Right ventricle myocardium inferior (tissue), 1 donor: ENCODE measurements around the gene TXNIP. TPM values are rescaled to one million over a fixed set of nuclear protein-coding genes. Genes with fewer than 3 reads are reported as not detected.

Source experiments
- ATAC-seq: fragments of 200-7000 bp; cut with Tn5 transposase; one replicate; pipeline ENCODE4 v1.9.1; 2020; ENCODE audit warnings: mild to moderate bottlenecking, moderate library complexity
- DNase-seq: peaks from one replicate; pipeline ENCODE4 v3.0.0; 2021; ENCODE audit errors: missing footprints
- intact Hi-C: fragments of 100-400 bp; cut with DNase I; formaldehyde crosslinking; loops from one replicate; pipeline ENCODE4 v1.11.0; 2022
- total RNA-seq: library from RNA; stranded (reverse); fragmentation: NEBNext Ultra II Directional; extraction: Animal tissue kit (Norgen Biotek cat#: 25700); gene quantifications from one replicate; pipeline ENCODE4 v1.2.1, GENCODE V29; 2021
- donor health status: DM: no; HTN: yes; CAD: no; lungs with severe emphysema.

The TXNIP gene
- total RNA-seq, 1 donor from 2014 or later, result 1,017 TPM

- intact Hi-C loops, result no loop called here
- no peak for DNase-seq
- peak; percentile 28 for ATAC-seq
These were observed 4.5 kb downstream of the TXNIP start for GRCh38 chr1:145991735-145992412.

DNA sequence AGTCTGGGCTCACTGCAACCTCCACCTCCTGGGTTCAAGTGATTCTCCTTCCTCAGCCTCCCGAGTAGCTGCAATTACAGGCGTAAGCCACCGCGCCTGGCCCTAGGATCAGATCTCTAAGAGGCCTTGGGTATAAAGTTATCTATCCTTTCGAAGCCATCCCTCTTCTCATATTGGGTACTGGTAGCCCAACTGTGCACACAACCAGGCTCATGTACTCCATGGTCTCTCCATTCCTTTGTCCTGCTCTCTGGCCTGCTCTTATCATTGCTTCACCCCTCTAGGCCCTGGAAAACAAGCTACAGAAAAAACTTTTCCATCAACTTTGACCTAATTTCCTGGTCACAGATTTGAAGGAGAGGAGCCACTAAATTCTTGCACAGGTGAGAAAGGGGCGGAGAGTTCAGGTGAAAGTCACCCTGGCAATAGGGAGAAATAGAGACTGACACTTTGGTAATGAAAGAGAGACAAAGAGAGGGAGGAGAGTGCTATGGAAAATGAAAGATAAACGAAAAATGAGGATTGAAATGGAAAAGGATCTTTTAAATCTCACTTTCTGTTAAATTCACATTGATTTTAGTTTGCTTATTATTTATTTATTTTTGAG, 6.0 kb downstream of the TXNIP start:
- ATAC-seq (peak; percentile 18), DNase-seq (no peak)
- intact Hi-C loops, result no loop called here

DNA sequence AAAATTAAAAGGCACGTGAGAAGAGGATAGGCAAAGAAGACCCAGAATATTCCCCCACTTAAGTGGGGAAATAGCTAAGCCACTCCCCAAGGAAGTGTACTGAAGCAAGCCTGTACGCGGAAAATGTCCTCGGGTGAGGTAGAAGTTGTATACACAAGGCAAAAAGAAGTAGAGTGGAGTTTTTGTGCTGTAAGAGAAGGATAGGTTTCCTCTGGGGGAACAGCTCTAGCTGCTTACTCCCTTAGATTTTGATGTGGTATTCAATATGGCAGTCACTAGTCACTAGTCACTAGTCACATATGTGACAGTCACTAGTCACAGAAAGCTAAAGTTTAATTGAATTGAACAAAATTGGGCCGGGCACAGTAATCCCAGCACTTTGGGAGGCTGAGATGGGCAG, 7.6 kb downstream of the TXNIP start:
- intact Hi-C loops, result no loop called here
- DNase-seq, result no peak

GRCh38 chr1:145987926-145988325, 8.5 kb downstream of the TXNIP start:
- ATAC-seq (no peak), DNase-seq (no peak)
- intact Hi-C loops, result no loop called here

More for the DNA sequence above, 7.6 kb downstream of the TXNIP start:
- ATAC-seq, result no peak

GRCh38 chr1:145986551-145986950, 9.8 kb downstream of the TXNIP start:
- intact Hi-C loops, result loop anchor here (1.0 kb wide), 1 partner anchor 8 kb away; no protein-coding TSS in a partner anchor
- no peak for DNase-seq
- no peak for ATAC-seq

DNA sequence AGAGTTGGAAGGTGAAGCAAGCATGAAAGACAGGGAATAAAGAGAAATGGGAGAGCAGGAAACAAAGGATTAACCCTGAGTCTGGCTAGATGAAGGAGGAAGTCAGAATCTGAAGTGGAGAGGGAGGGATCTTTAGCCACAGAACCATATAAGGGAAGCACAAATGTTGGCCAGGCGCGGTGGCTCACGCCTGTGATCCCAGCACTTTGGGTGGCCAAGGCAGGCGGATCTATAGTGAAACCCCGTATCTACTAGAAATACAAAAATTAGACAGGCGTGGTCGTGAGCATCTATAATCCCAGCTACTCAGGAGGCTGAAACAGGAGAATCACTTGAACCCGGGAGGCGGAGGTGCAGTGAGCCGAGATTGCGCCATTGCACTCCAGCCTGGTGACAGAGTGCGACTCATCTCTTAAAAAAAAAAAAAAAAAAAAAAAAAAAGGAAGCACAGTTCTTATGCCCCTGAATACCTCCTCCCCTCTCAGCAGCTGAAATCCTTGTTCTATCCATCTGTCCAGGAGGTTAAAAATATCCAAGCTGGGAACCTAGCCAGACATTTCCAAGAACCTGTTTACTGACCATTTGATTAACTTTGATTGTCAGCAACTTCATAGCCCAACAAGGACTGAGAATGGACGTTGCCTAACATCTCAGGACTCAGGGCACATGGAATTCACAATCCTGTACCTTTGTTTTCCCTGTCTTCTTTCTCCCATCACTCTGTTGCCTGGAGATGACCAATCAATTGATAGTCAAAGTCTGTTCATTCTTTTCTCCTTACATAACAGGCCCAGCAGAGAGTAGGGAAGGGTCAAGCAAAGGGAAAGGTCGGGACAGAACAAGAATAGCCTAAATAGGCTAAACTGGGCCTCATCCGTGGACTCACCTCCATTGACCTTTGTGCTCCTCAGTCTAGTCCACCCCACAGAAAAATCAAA, 10.6 kb downstream of the TXNIP start:
- intact Hi-C loops, result loop anchor here (1.0 kb wide), 1 partner anchor 9 kb away; no protein-coding TSS in a partner anchor
- DNase-seq (peak; percentile 83), ATAC-seq (peak; percentile 45)

- ATAC-seq, result no peak
- intact Hi-C loops, result no loop called here
These were observed 11.3 kb downstream of the TXNIP start for GRCh38 chr1:145985129-145985501.

GRCh38 chr1:145983960-145984830, 12.2 kb downstream of the TXNIP start:
- DNase-seq (no peak), ATAC-seq (no peak)
- intact Hi-C loops, result no loop called here

More at GRCh38 chr1:145985129-145985501, 11.3 kb downstream of the TXNIP start:
- no peak for DNase-seq

DNA sequence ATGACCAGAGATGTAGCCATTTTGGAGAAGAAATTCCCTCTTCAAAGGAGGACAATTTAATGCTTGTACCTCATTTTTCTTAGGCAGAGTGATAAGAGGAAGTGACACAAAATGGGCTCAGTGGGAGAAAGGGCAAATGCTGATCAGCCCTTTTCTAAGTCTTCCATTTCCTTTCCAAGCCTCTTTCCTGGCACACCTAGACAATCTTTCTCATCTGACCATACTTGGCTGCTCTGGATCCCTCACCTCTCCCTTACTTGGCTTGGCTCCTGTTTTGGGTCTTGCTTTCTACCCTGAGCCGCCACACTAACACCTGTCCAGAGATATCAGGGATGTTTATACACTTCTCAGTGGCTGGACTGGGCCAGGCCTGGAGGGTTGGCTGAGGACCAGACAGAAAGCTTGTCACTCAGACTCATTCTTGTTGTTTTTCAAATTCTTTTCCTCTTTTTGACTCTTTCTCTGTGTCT, 13.1 kb downstream of the TXNIP start:
- intact Hi-C loops, result no loop called here
- no peak for DNase-seq
- ATAC-seq, result no peak

- ATAC-seq, result no peak
- intact Hi-C loops, result no loop called here
- DNase-seq, result no peak
These were observed 14.2 kb downstream of the TXNIP start for GRCh38 chr1:145982010-145982723.

DNA sequence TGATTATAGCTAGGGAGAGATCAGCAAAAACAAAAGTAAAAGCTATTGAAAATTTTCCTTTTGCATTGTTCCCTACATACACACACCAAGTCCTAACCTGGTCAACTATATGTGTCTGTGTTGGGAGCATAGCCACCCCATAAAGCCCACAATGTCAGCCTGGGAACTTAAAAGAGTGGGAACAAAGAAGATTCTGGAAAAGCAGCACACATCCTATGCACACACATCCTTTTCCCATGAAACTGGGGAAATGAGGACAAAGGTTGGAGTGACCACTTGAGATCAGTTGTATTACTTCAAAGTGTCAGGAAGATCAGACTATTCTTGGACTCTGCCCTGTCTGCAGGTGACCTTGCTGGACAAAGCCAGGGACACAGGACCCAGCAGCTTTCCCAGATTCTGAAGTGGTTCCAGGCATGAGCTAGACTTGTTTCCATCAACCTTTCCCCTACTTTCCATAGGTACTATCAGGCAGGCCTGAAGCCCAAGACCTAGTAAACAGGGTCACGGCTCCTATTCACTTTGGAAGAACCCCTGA, 15.9 kb downstream of the TXNIP start:
- ATAC-seq, result peak; percentile 38
- intact Hi-C loops, result no loop called here
- no peak for DNase-seq

DNA sequence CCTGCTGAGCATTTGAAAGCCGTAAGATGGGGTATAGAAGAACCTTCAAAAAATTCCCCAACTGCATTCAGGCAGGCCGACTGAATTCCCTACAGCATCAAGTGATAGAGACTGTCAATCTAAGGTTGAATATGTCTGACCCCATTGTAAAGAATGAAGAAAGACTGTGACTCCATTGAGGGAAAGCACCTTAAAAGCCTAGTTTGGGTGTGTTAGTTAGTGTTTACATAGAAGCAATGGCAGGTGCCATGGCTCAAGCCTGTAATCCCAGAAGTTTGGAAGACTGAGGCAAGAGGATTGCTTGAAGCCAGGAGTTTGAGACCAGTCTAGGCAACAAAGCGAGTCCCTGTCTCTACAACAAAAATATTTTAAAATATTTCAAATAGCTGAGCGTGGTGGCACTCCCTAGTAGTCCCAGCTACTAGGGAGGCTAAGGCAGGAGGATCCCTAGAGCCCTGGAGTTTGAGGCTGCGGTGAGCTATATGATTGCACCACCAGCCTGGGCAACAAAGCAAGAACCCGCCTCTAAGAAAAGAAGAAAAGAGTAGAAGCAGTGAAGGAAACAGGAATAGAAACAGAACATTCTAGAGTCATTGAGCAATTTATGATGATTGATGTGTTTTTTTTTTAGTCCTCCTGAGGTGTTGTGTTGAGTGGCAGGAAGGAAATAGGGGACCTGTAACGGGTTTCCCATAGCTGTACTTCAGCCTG, 16.5 kb downstream of the TXNIP start:
- no peak for DNase-seq
- intact Hi-C loops, result loop anchor here (1.0 kb wide), 1 partner anchor 19 kb away; no protein-coding TSS in a partner anchor
- no peak for ATAC-seq

DNA sequence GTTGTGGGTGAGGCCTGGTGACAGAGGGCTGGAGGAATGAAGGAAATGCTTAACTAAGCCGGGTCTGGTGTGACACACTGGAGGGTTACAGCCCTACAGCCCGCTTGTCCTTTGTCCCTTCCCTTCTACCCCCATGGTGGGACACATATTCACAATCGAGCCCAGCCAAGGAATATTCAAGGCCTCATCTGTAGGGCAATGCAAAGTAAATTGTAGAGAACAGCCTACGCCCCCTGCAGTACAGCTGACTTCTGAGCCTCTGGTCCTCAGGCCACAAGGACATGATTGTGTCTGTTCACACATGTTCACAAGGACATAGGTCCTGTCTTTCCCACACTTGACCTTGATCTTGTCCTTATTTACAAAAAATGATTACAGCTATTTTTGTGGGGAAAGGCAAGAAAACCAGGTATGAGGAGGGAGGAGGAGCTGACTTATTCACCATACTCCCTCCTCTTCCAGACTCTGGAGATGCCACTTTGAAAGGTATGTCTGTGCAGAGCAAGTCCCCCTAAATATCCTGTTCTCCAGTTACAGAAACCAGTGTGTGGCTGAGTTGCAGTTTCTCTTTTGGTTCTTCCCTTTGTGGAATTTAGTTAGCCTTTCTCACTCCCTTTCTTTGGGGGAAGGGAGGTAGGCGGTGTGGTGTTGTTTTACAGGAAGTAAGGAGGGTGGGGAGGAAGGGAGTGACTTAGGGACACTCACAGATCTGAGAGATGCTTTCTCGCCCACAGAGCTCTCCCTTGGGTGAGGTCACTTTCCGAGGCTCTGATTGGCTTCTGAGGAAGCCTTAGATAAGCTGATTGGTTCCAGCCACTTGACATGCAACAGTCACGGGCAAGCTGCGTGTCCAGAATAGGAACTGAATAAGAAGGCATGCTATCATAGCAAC, 17.3 kb downstream of the TXNIP start:
- DNase-seq (peak; percentile 95), ATAC-seq (peak; percentile 94)
- intact Hi-C loops, result loop anchor here (1.0 kb wide), 1 partner anchor 20 kb away; no protein-coding TSS in a partner anchor

- ATAC-seq (no peak), DNase-seq (no peak)
- intact Hi-C loops, result no loop called here
These were observed 17.9 kb downstream of the TXNIP start for GRCh38 chr1:145978471-145978853.

DNA sequence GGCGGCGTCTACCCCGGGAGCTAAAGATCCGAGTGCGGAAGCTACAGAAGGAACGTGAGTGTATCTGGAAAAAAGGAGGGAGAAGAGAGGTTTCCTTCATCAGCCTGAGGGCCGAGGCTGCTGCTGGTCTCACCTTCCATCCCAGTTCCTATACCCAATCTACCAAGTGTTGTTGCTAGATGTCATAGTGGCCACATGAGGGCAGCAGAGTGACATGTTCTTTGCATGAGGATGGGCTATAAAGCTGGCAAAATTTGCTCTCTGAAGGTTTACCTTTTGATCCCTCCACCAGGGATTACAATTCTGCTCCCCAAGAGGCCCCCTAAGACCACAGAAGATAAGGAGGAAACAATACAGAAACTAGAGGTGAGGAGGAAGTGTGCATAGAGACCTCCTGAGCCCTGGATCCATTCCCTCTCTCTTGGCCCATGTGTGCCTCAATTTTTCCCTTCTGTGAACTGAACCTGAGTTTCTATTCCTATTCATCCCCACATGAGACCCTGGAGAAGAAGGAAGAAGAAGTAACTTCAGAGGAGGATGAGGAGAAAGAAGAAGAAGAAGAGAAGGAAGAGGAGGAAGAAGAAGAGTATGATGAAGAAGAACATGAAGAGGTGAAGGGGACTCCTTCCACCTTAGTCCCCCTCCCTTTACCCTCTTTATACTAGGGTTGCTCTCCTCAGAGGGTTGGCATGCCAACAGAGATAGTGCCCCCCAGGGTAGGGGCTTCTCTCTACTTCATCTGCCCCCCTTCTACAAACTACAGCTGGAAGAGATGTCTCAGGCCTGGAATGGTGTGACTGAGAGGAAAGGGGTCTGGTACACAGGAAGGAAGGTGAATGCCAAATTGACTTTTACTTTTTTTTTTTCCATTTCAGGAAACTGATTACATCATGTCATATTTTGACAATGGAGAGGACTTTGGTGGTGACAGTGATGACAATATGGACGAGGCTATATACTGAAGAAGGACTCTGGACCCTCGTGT, 18.6 kb downstream of the TXNIP start:
- intact Hi-C loops, result loop anchor here (1.0 kb wide), 1 partner anchor 36 kb away; no protein-coding TSS in a partner anchor

More for the DNA sequence above, 18.6 kb downstream of the TXNIP start:
- DNase-seq, result no peak
- ATAC-seq, result peak; percentile 32
